DMS 273 (cell line): ENCODE measurements around the gene SCAMP5.

Experiments
- DNase-seq: peaks from one replicate; lab custom pipeline; 2025; ENCODE audit not compliant: unreplicated experiment; lab: John Stamatoyannopoulos, UW

SCAMP5 gene

GRCh38 chr15:75067123-75067830, 71.9 kb downstream of the SCAMP5 start:
- DNase-seq = no peak

- DNase-seq = no peak
Measured at GRCh38 chr15:75068748-75069147, 73.4 kb downstream of the SCAMP5 start.

- no peak for DNase-seq
Measured at GRCh38 chr15:75069301-75069925, 74.0 kb downstream of the SCAMP5 start.

GRCh38 chr15:75070674-75071073, 75.3 kb downstream of the SCAMP5 start:
- DNase-seq = no peak
